Renal cortical epithelial cell (primary cell): ENCODE measurements around the gene KLHL18. TPM values are rescaled to one million over a fixed set of nuclear protein-coding genes. Genes with fewer than 3 reads are reported as not detected.
"Not testable (repeated sequence)": the region's sequence is repeated elsewhere in the genome, so short reads cannot be mapped to it uniquely, and the experiment has no call there.

Experiments used
- DNase-seq: peaks from one replicate; pipeline ENCODE4 v3.0.0-alpha.2; 2011; ENCODE audit warnings: low read depth
- total RNA-seq: library from RNA; depleted of rRNA; stranded (reverse); fragments of >200 nt; gene quantifications from 2 replicates; pipeline ENCODE4 v1.2.3, GENCODE V29; 2014

The KLHL18 gene
- 38.0 and 38.2 TPM in 2 replicates for total RNA-seq

- DNase-seq: peak; percentile 90
Observed at GRCh38 chr3:47282424-47283192, at the start of gene KLHL18, which contains the start of gene KIF9. KLHL18 (plus strand) TSS chr3:47282944; CDS start chr3:47282966, 22 bp downstream. KIF9 (minus strand) TSS chr3:47282799; CDS start chr3:47277374, 5,425 bp downstream.

GRCh38 chr3:47238017-47238416, 44.7 kb upstream of the KLHL18 start:
- no peak for DNase-seq

- no peak for DNase-seq
Observed at GRCh38 chr3:47239929-47240328, 42.8 kb upstream of the KLHL18 start.

GRCh38 chr3:47243419-47244147, 39.2 kb upstream of the KLHL18 start:
- DNase-seq: no peak

GRCh38 chr3:47244531-47245100, 38.1 kb upstream of the KLHL18 start:
- DNase-seq: no peak

- DNase-seq: no peak
Observed at GRCh38 chr3:47245271-47245670, 37.5 kb upstream of the KLHL18 start.

GRCh38 chr3:47247131-47248064, 35.3 kb upstream of the KLHL18 start:
- DNase-seq: no peak

GRCh38 chr3:47250309-47251060, 32.3 kb upstream of the KLHL18 start:
- peak; percentile 34 for DNase-seq

- DNase-seq: not testable (repeated sequence)
Observed at GRCh38 chr3:47251085-47251484, 31.7 kb upstream of the KLHL18 start.

- no peak for DNase-seq
Observed at GRCh38 chr3:47251689-47252088, 31.1 kb upstream of the KLHL18 start.

- not testable (repeated sequence) for DNase-seq
Observed at GRCh38 chr3:47256331-47256730, 26.4 kb upstream of the KLHL18 start.

GRCh38 chr3:47259114-47259513, 23.6 kb upstream of the KLHL18 start:
- DNase-seq: no peak

- no peak for DNase-seq
Observed at GRCh38 chr3:47260605-47261004, 22.1 kb upstream of the KLHL18 start.

GRCh38 chr3:47261301-47261700, 21.4 kb upstream of the KLHL18 start:
- DNase-seq: peak; percentile 25

- DNase-seq: no peak
Observed at GRCh38 chr3:47265008-47265407, 17.7 kb upstream of the KLHL18 start.

GRCh38 chr3:47265725-47266428, 16.9 kb upstream of the KLHL18 start:
- DNase-seq: no peak

- peak; percentile 94 for DNase-seq
Observed at GRCh38 chr3:47266709-47267489, 15.8 kb upstream of the KLHL18 start.

- DNase-seq: no peak
Observed at GRCh38 chr3:47267490-47267824, 15.3 kb upstream of the KLHL18 start.

GRCh38 chr3:47270526-47270925, 12.2 kb upstream of the KLHL18 start:
- DNase-seq: no peak
